DND-41 (cell line): Measurements from ENCODE around the gene ZMYM4.
"Not testable (repeated sequence)": the region's sequence is repeated elsewhere in the genome, so short reads cannot be mapped to it uniquely, and the experiment has no call there.

Source experiments
- ATAC-seq: fragments of 200-7000 bp; cut with Tn5 transposase; 3 replicates; pipeline ENCODE4 v1.9.1; 2021; ENCODE audit warnings: low read depth; ENCODE audit not compliant: insufficient read depth
- DNase-seq: peaks from one replicate; pipeline ENCODE4 v3.0.0-alpha.2; 2020
- H2AFZ ChIP-seq: 2 replicates; pipeline ENCODE4 v1.6.0; 2012; ENCODE audit warnings: low read depth, low read length
- H3K27ac ChIP-seq: 2 replicates; pipeline ENCODE4 v1.5.1; 2012; ENCODE audit warnings: low read length, inconsistent platforms
- H3K27me3 ChIP-seq: fragments of 200-600 bp; sonication (generic); 2 replicates; pipeline ENCODE4 v1.6.0; 2012; ENCODE audit warnings: low read length, mild to moderate bottlenecking, inconsistent platforms; ENCODE audit not compliant: insufficient read depth, poor library complexity
- H3K36me3 ChIP-seq: 2 replicates; pipeline ENCODE4 v1.5.1; 2012; ENCODE audit warnings: low read length, inconsistent platforms; ENCODE audit not compliant: insufficient read depth
- H3K4me1 ChIP-seq: 2 replicates; pipeline ENCODE4 v1.5.1; 2012; ENCODE audit warnings: mild to moderate bottlenecking, low read length; ENCODE audit not compliant: insufficient read depth
- H3K4me2 ChIP-seq: 2 replicates; pipeline ENCODE4 v1.6.0; 2012; ENCODE audit warnings: mild to moderate bottlenecking, moderate library complexity, low read length, inconsistent platforms; ENCODE audit not compliant: insufficient read depth
- H3K4me3 ChIP-seq, 2 experiments: fragments of 200-600 bp in 1 of 2; shearing (Covaris generic) in 1 of 2; 2 replicates each; pipeline ENCODE4 v1.5.1; 2012 to 2016; ENCODE audit warnings: inconsistent platforms in 2 of 2, low read length in 2 of 2, mild to moderate bottlenecking in 2 of 2, low read depth in 1 of 2, moderate library complexity in 1 of 2
- H3K79me2 ChIP-seq: 2 replicates; pipeline ENCODE4 v1.6.0; 2012; ENCODE audit warnings: low read length, inconsistent platforms; ENCODE audit not compliant: insufficient read depth
- H3K9ac ChIP-seq: 2 replicates; pipeline ENCODE4 v1.6.0; 2012; ENCODE audit warnings: low read depth, mild to moderate bottlenecking, inconsistent platforms, low read length, moderate library complexity
- H3K9me3 ChIP-seq: 2 replicates; pipeline ENCODE4 v1.5.1; 2012; ENCODE audit warnings: low read length, moderate library complexity, mild to moderate bottlenecking, inconsistent platforms; ENCODE audit not compliant: insufficient read depth, severe bottlenecking
- H4K20me1 ChIP-seq: 2 replicates; pipeline ENCODE4 v1.6.0; 2012; ENCODE audit warnings: low read length; ENCODE audit not compliant: insufficient read depth
- EZH2 ChIP-seq: IDR thresholded peaks from 3 replicates; pipeline ENCODE4 v1.6.1; 2012; ENCODE audit warnings: borderline replicate concordance, low read depth, mild to moderate bottlenecking, moderate library complexity, low read length, inconsistent platforms; ENCODE audit not compliant: severe bottlenecking
- TF ChIP-seq, protein P1 (sequence below): IDR thresholded peaks from 2 replicates; pipeline ENCODE4 v1.5.1; 2012; ENCODE audit warnings: borderline replicate concordance, low read length, moderate library complexity, mild to moderate bottlenecking; ENCODE audit not compliant: poor library complexity, severe bottlenecking; ENCODE audit errors: extremely low read depth

ZMYM4 gene

DNA sequence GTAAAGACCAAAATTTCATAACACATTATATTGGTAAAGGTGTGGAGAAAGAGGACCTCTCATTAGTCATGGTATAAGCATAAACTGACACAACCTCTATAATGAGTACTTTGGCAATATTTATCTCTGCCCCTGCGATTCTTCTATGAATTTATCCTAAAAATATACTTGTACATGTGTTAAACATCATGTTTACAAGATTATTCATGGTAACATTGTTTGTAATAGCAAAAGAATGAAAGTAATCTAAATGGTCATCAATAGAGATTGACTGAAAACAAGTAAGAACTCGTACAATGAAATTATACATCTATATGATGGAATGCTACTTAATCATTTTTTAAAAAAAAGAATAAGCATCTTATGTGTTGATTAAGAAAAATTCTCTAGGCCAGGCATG, 192.3 kb downstream of the ZMYM4 start:
- peaks cover 5% of the 10 kb centered on the region for H3K9me3 ChIP-seq
- no peak overlapping the region for H3K4me3 ChIP-seq
- no peak overlapping the region for H2AFZ ChIP-seq
- H3K79me2 ChIP-seq, result no peaks in the 10 kb centered on the region
- H3K36me3 ChIP-seq, result peaks cover 31% of the 10 kb centered on the region
- no peaks in the 10 kb centered on the region for H4K20me1 ChIP-seq
- no peaks in the 10 kb centered on the region for H3K4me1 ChIP-seq
- ATAC-seq (no peak), DNase-seq (no peak)
- no peak overlapping the region for H3K9ac ChIP-seq
- H3K27ac ChIP-seq, result no peak overlapping the region
- TF ChIP-seq, protein P1, sequence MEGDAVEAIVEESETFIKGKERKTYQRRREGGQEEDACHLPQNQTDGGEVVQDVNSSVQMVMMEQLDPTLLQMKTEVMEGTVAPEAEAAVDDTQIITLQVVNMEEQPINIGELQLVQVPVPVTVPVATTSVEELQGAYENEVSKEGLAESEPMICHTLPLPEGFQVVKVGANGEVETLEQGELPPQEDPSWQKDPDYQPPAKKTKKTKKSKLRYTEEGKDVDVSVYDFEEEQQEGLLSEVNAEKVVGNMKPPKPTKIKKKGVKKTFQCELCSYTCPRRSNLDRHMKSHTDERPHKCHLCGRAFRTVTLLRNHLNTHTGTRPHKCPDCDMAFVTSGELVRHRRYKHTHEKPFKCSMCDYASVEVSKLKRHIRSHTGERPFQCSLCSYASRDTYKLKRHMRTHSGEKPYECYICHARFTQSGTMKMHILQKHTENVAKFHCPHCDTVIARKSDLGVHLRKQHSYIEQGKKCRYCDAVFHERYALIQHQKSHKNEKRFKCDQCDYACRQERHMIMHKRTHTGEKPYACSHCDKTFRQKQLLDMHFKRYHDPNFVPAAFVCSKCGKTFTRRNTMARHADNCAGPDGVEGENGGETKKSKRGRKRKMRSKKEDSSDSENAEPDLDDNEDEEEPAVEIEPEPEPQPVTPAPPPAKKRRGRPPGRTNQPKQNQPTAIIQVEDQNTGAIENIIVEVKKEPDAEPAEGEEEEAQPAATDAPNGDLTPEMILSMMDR, result no peak
- no peaks in the 10 kb centered on the region for H3K27me3 ChIP-seq
- H3K4me2 ChIP-seq, result no peak overlapping the region

DNA sequence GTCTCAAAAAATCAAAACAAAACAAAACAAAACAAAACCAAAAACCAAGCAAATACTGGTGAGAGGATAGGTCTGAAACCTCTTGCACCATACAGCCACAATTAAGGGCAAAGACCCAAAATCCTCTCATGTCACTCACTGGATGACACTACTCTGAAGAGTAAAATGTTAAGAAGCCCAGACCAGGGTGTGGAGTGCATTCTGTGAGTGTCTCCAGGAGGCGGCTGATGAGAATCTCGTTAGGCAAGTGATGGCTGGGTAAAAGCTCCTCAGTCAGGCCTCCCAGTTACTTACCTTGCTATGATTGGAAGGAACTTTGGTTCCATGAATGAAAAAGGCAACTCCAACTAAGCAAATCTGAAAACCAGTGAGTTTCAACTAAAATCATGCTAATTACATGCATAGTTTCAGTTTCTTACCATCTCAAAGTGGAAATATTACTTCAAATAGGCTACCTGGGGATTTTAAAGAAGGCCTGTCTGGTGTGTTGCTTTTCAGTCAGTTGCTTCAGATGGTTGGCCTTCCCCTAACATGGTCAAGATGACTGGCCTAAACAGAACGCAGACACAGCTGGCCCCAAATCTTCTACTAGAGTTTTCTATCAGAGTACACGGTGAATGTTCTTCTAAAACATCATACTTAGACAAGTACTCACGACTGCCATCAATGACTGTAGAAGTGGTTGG, 193.6 kb downstream of the ZMYM4 start:
- Histone ChIP-seq H3K27ac (no peak overlapping the region), H3K4me1 (no peaks in the 10 kb centered on the region), H3K36me3 (peaks cover 42% of the 10 kb centered on the region), H3K27me3 (no peaks in the 10 kb centered on the region), H3K9me3 (peaks cover 5% of the 10 kb centered on the region), H3K79me2 (no peaks in the 10 kb centered on the region), H3K9ac (no peak overlapping the region), H4K20me1 (no peaks in the 10 kb centered on the region), H3K4me3 (no peak overlapping the region), H2AFZ (no peak overlapping the region), H3K4me2 (no peak overlapping the region)
- TF ChIP-seq, protein P1, result no peak
- TF ChIP-seq EZH2, result no peak
- ATAC-seq (no peak), DNase-seq (no peak)

DNA sequence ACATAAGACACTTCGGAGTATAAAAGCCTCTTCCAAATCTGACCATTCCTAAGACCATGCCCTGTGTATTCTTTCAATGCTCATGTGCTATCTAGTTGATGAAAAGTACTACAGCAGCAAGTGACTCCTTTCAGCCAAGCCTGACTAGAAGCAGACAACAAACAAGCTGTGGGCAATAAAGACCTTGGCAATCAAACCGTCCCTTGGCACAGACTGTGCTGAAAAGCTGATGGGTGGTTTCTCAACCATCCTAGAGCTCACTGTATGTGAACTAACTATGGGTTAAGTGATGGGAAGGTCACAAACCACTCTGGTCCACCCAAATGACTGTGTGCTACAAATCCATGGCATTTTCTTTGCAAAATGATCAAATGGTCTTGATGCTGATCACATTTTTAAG, 194.7 kb downstream of the ZMYM4 start:
- Histone ChIP-seq H3K27ac (no peak overlapping the region), H3K9ac (no peak overlapping the region), H3K4me1 (no peaks in the 10 kb centered on the region), H3K4me2 (no peak overlapping the region), H3K79me2 (no peaks in the 10 kb centered on the region), H4K20me1 (no peaks in the 10 kb centered on the region), H2AFZ (no peak overlapping the region), H3K27me3 (no peaks in the 10 kb centered on the region), H3K36me3 (peaks cover 42% of the 10 kb centered on the region), H3K9me3 (peaks cover 5% of the 10 kb centered on the region), H3K4me3 (no peak overlapping the region)
- TF ChIP-seq EZH2, result no peak
- TF ChIP-seq, protein P1, result no peak
- DNase-seq, result no peak
- ATAC-seq, result no peak

DNA sequence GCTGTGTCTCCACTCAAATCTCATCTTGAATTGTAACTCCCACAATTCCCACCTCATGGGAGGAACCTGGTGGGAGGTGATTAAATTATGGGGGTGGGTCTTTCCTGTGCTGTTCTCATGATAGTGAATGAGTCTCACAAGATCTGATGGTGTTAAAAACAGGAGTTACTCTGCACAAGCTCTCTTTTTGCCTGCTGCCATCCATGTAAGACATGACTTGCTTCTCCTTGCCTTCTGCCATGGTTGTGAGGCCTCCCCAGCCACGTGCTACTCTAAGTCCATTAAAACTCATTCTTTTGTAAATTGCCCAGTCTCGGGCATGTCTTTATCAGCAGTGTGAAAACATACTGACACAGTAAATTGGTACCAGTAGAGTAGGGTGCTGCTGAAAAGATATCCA, 195.2 kb downstream of the ZMYM4 start:
- H4K20me1 ChIP-seq, H3K27ac ChIP-seq, H3K4me2 ChIP-seq, DNase-seq, H3K4me3 ChIP-seq, ATAC-seq, H3K9ac ChIP-seq, H3K79me2 ChIP-seq, H3K27me3 ChIP-seq, H3K9me3 ChIP-seq, H3K4me1 ChIP-seq, H2AFZ ChIP-seq: not testable (repeated sequence)
- H3K36me3 ChIP-seq, result peaks cover 46% of the 10 kb centered on the region
